ENCODE data around the gene TM7SF2.

DNA sequence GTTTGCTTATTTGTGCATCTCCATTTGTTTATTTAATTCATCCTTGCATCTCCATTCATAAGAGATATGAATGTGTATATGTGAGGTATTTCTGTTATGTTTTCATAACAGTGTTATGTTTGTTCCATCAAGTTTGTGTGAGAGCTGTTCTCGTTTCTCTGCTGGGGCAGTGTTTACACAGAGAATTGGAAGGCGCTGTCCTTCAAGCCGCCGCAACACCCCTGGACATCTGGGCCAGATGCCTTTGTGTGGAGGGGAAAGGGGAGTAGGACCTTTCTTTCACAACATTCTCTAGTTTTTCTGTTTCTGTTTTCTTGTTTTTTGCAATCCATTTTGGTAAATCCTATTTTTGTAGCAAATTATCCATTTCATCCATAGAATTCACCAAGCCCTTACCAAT is 7.0 kb upstream of the TM7SF2 start:
- TF ChIP-seq, protein P1, sequence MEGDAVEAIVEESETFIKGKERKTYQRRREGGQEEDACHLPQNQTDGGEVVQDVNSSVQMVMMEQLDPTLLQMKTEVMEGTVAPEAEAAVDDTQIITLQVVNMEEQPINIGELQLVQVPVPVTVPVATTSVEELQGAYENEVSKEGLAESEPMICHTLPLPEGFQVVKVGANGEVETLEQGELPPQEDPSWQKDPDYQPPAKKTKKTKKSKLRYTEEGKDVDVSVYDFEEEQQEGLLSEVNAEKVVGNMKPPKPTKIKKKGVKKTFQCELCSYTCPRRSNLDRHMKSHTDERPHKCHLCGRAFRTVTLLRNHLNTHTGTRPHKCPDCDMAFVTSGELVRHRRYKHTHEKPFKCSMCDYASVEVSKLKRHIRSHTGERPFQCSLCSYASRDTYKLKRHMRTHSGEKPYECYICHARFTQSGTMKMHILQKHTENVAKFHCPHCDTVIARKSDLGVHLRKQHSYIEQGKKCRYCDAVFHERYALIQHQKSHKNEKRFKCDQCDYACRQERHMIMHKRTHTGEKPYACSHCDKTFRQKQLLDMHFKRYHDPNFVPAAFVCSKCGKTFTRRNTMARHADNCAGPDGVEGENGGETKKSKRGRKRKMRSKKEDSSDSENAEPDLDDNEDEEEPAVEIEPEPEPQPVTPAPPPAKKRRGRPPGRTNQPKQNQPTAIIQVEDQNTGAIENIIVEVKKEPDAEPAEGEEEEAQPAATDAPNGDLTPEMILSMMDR (IDR thresholded peaks at IDR 0.05 in 8 of 11, conservative IDR thresholded peaks at IDR 0.05 in 3 of 11) = no peak
- no peak for TF ChIP-seq POLR2A (IDR thresholded peaks at IDR 0.05)
- TF ChIP-seq POLR2AphosphoS5 (IDR thresholded peaks at IDR 0.05) = no peak

Measured in spleen (tissue), 7 donors.